NT2/D1 (cell line): ENCODE data around the gene PARK7.
"Not testable (repeated sequence)": the region's sequence is repeated elsewhere in the genome, so short reads cannot be mapped to it uniquely, and the experiment has no call there.

ENCODE experiments used
- DNase-seq: peaks from one replicate; pipeline ENCODE4 v3.0.0-alpha.2; 2011; ENCODE audit warnings: low read depth, low spot score
- H3K27me3 ChIP-seq: 2 replicates; pipeline ENCODE4 v1.6.0; 2011; ENCODE audit warnings: mild to moderate bottlenecking; ENCODE audit not compliant: insufficient read length, insufficient read depth
- H3K36me3 ChIP-seq: 2 replicates; pipeline ENCODE4 v1.6.1; 2011; ENCODE audit warnings: mild to moderate bottlenecking, low read length, mixed read lengths; ENCODE audit not compliant: insufficient read depth, insufficient read length
- H3K4me1 ChIP-seq: 2 replicates; pipeline ENCODE4 v1.5.1; 2011; ENCODE audit not compliant: insufficient read depth, insufficient read length
- H3K4me3 ChIP-seq: 2 replicates; pipeline ENCODE4 v1.5.1; 2011; ENCODE audit warnings: low read depth; ENCODE audit not compliant: insufficient read length
- H3K9ac ChIP-seq: 2 replicates; pipeline ENCODE4 v1.6.0; 2011; ENCODE audit warnings: low read depth; ENCODE audit not compliant: insufficient read length
- H3K9me3 ChIP-seq: 2 replicates; pipeline ENCODE4 v1.5.1; 2011; ENCODE audit warnings: mild to moderate bottlenecking, low read length; ENCODE audit not compliant: insufficient read depth
- SUZ12 ChIP-seq: IDR thresholded peaks from 2 replicates; pipeline ENCODE4 v1.6.1; 2011; ENCODE audit not compliant: insufficient read length, insufficient read depth; ENCODE audit errors: extremely low read depth
- YY1 ChIP-seq: IDR thresholded peaks from 2 replicates; pipeline ENCODE4 v1.6.1; 2011; ENCODE audit not compliant: insufficient read length, insufficient read depth
- ZNF274 ChIP-seq: IDR thresholded peaks from 2 replicates; pipeline ENCODE4 v1.6.1; 2011; ENCODE audit warnings: mild to moderate bottlenecking, low read depth, low read length

The PARK7 gene

GRCh38 chr1:7961216-7962013 is at the start of gene PARK7:
TSS of gene PARK7 (plus strand) at chr1:7961711. CDS start at chr1:7962786, 1,075 bp downstream.
- no peaks in the 10 kb centered on the region for H3K27me3 ChIP-seq
- DNase-seq, result peak; percentile 95
- TF ChIP-seq YY1, result no peak
- no peak for TF ChIP-seq SUZ12
- TF ChIP-seq ZNF274, result no peak
- H3K4me3 ChIP-seq, result peak within 1 kb of the TSS; percentile 89
- peak within 1 kb of the TSS; percentile 97 for H3K9ac ChIP-seq
- no peaks in the 10 kb centered on the region for H3K4me1 ChIP-seq
- peaks cover 36% of the 10 kb centered on the region for H3K36me3 ChIP-seq
- H3K9me3 ChIP-seq, result no peaks in the 10 kb centered on the region

- Histone ChIP-seq H3K36me3 (no peaks in the 10 kb centered on the region), H3K27me3 (no peaks in the 10 kb centered on the region), H3K9ac (no peak overlapping the region), H3K9me3 (no peaks in the 10 kb centered on the region), H3K4me3 (no peak overlapping the region), H3K4me1 (no peaks in the 10 kb centered on the region)
- DNase-seq, result no peak
- TF ChIP-seq YY1 (no peak), SUZ12 (no peak), ZNF274 (no peak)
Measured at GRCh38 chr1:7912145-7912544, 49.4 kb upstream of the PARK7 start.

- TF ChIP-seq ZNF274 (no peak), SUZ12 (no peak), YY1 (no peak)
- Histone ChIP-seq H3K9me3 (no peaks in the 10 kb centered on the region), H3K27me3 (no peaks in the 10 kb centered on the region), H3K4me1 (no peaks in the 10 kb centered on the region), H3K9ac (peak overlapping the region; percentile 65), H3K36me3 (no peaks in the 10 kb centered on the region), H3K4me3 (peak overlapping the region; percentile 10)
- no peak for DNase-seq
Measured at GRCh38 chr1:7912743-7913557, 48.6 kb upstream of the PARK7 start.

GRCh38 chr1:7915826-7916500 is 45.5 kb upstream of the PARK7 start:
- H3K9ac ChIP-seq, result no peak overlapping the region
- H3K27me3 ChIP-seq, result no peaks in the 10 kb centered on the region
- no peaks in the 10 kb centered on the region for H3K4me1 ChIP-seq
- no peak overlapping the region for H3K4me3 ChIP-seq
- no peaks in the 10 kb centered on the region for H3K9me3 ChIP-seq
- H3K36me3 ChIP-seq, result no peaks in the 10 kb centered on the region
- no peak for TF ChIP-seq SUZ12
- no peak for TF ChIP-seq ZNF274
- TF ChIP-seq YY1, result no peak
- no peak for DNase-seq

GRCh38 chr1:7916501-7916830 is 45.0 kb upstream of the PARK7 start:
- TF ChIP-seq YY1 (no peak), SUZ12 (no peak)
- H3K9ac ChIP-seq, result no peak overlapping the region
- H3K9me3 ChIP-seq, result no peaks in the 10 kb centered on the region
- no peaks in the 10 kb centered on the region for H3K36me3 ChIP-seq
- H3K4me3 ChIP-seq, result no peak overlapping the region
- H3K27me3 ChIP-seq, result no peaks in the 10 kb centered on the region
- no peaks in the 10 kb centered on the region for H3K4me1 ChIP-seq
- no peak for DNase-seq

- not testable (repeated sequence) for H3K27me3 ChIP-seq, H3K4me1 ChIP-seq, H3K9ac ChIP-seq, DNase-seq, H3K9me3 ChIP-seq, H3K36me3 ChIP-seq, H3K4me3 ChIP-seq
Measured at GRCh38 chr1:7917971-7918370, 43.5 kb upstream of the PARK7 start.

GRCh38 chr1:7919880-7920279 is 41.6 kb upstream of the PARK7 start:
- TF ChIP-seq SUZ12, result no peak
- no peak for TF ChIP-seq YY1
- no peak for TF ChIP-seq ZNF274
- Histone ChIP-seq H3K9ac (no peak overlapping the region), H3K36me3 (no peaks in the 10 kb centered on the region), H3K4me3 (no peak overlapping the region), H3K9me3 (no peaks in the 10 kb centered on the region), H3K4me1 (no peaks in the 10 kb centered on the region), H3K27me3 (no peaks in the 10 kb centered on the region)
- DNase-seq, result no peak
